ENCODE data around the gene PRELID3B.
A peak's percentile ranks its signal among the peaks of the same experiment; 100 is the strongest.

Gene PRELID3B

GRCh38 chr20:59042151-59042795 is at the start of gene PRELID3B:
PRELID3B (minus strand) TSS chr20:59042786; CDS start chr20:59042730, 56 bp downstream.
- peaks cover 56% of the 10 kb centered on the region for H3K4me1 Mint-ChIP-seq (ENCODE audit: low read depth)
- H3K9me3 Mint-ChIP-seq (ENCODE audit: low read depth) = no peaks in the 10 kb centered on the region
- no peaks in the 10 kb centered on the region for H3K27me3 Mint-ChIP-seq
- H3K27ac Mint-ChIP-seq = peak within 1 kb of the TSS; percentile 94
- peak within 1 kb of the TSS; percentile 88 for H3K4me3 Mint-ChIP-seq
- H3K36me3 Mint-ChIP-seq = peaks cover 11% of the 10 kb centered on the region

GRCh38 chr20:59087829-59088433 is 45.3 kb upstream of the PRELID3B start:
- Mint-ChIP-seq H3K27ac (no peak overlapping the region), H3K36me3 (no peaks in the 10 kb centered on the region), H3K9me3 (ENCODE audit: low read depth) (no peaks in the 10 kb centered on the region), H3K4me3 (no peak overlapping the region), H3K27me3 (no peaks in the 10 kb centered on the region), H3K4me1 (ENCODE audit: low read depth) (no peaks in the 10 kb centered on the region)

GRCh38 chr20:59086923-59087322 is 44.3 kb upstream of the PRELID3B start:
- no peaks in the 10 kb centered on the region for H3K9me3 Mint-ChIP-seq (ENCODE audit: low read depth)
- no peak overlapping the region for H3K4me3 Mint-ChIP-seq
- no peak overlapping the region for H3K27ac Mint-ChIP-seq
- H3K36me3 Mint-ChIP-seq = no peaks in the 10 kb centered on the region
- H3K27me3 Mint-ChIP-seq = no peaks in the 10 kb centered on the region
- no peaks in the 10 kb centered on the region for H3K4me1 Mint-ChIP-seq (ENCODE audit: low read depth)

GRCh38 chr20:59084041-59084850 is 41.7 kb upstream of the PRELID3B start:
- no peak overlapping the region for H3K4me3 Mint-ChIP-seq
- no peaks in the 10 kb centered on the region for H3K9me3 Mint-ChIP-seq (ENCODE audit: low read depth)
- H3K27me3 Mint-ChIP-seq = peaks cover 6% of the 10 kb centered on the region
- no peaks in the 10 kb centered on the region for H3K36me3 Mint-ChIP-seq
- H3K27ac Mint-ChIP-seq = no peak overlapping the region
- H3K4me1 Mint-ChIP-seq (ENCODE audit: low read depth) = no peaks in the 10 kb centered on the region

GRCh38 chr20:59082981-59083380 is 40.4 kb upstream of the PRELID3B start:
- peaks cover 6% of the 10 kb centered on the region for H3K27me3 Mint-ChIP-seq
- no peak overlapping the region for H3K4me3 Mint-ChIP-seq
- peaks cover 2% of the 10 kb centered on the region for H3K4me1 Mint-ChIP-seq (ENCODE audit: low read depth)
- no peaks in the 10 kb centered on the region for H3K36me3 Mint-ChIP-seq
- H3K9me3 Mint-ChIP-seq (ENCODE audit: low read depth) = no peaks in the 10 kb centered on the region
- H3K27ac Mint-ChIP-seq = no peak overlapping the region

GRCh38 chr20:59082077-59082740 is 39.6 kb upstream of the PRELID3B start:
- H3K27me3 Mint-ChIP-seq = peaks cover 8% of the 10 kb centered on the region
- no peak overlapping the region for H3K27ac Mint-ChIP-seq
- H3K36me3 Mint-ChIP-seq = no peaks in the 10 kb centered on the region
- peaks cover 4% of the 10 kb centered on the region for H3K4me1 Mint-ChIP-seq (ENCODE audit: low read depth)
- no peaks in the 10 kb centered on the region for H3K9me3 Mint-ChIP-seq (ENCODE audit: low read depth)
- H3K4me3 Mint-ChIP-seq = no peak overlapping the region

GRCh38 chr20:59081036-59081435 is 38.5 kb upstream of the PRELID3B start:
- Mint-ChIP-seq H3K4me3 (no peak overlapping the region), H3K27me3 (peaks cover 10% of the 10 kb centered on the region), H3K9me3 (ENCODE audit: low read depth) (no peaks in the 10 kb centered on the region), H3K27ac (no peak overlapping the region), H3K36me3 (no peaks in the 10 kb centered on the region), H3K4me1 (ENCODE audit: low read depth) (peaks cover 6% of the 10 kb centered on the region)

- no peaks in the 10 kb centered on the region for H3K9me3 Mint-ChIP-seq (ENCODE audit: low read depth)
- no peak overlapping the region for H3K4me3 Mint-ChIP-seq
- H3K4me1 Mint-ChIP-seq (ENCODE audit: low read depth) = peaks cover 30% of the 10 kb centered on the region
- peaks cover 11% of the 10 kb centered on the region for H3K27me3 Mint-ChIP-seq
- no peaks in the 10 kb centered on the region for H3K36me3 Mint-ChIP-seq
- H3K27ac Mint-ChIP-seq = peak overlapping the region; percentile 41
These were observed 35.6 kb upstream of the PRELID3B start for GRCh38 chr20:59078231-59078630.

GRCh38 chr20:59077705-59078104 is 35.1 kb upstream of the PRELID3B start:
- no peak overlapping the region for H3K4me3 Mint-ChIP-seq
- H3K27ac Mint-ChIP-seq = no peak overlapping the region
- no peaks in the 10 kb centered on the region for H3K36me3 Mint-ChIP-seq
- H3K9me3 Mint-ChIP-seq (ENCODE audit: low read depth) = no peaks in the 10 kb centered on the region
- H3K4me1 Mint-ChIP-seq (ENCODE audit: low read depth) = peaks cover 30% of the 10 kb centered on the region
- peaks cover 12% of the 10 kb centered on the region for H3K27me3 Mint-ChIP-seq

GRCh38 chr20:59075934-59076508 is 33.4 kb upstream of the PRELID3B start:
- Mint-ChIP-seq H3K36me3 (no peaks in the 10 kb centered on the region), H3K4me3 (peak overlapping the region; percentile 20), H3K27me3 (peaks cover 7% of the 10 kb centered on the region), H3K4me1 (ENCODE audit: low read depth) (peaks cover 30% of the 10 kb centered on the region), H3K27ac (no peak overlapping the region), H3K9me3 (ENCODE audit: low read depth) (no peaks in the 10 kb centered on the region)

GRCh38 chr20:59074456-59074855 is 31.9 kb upstream of the PRELID3B start:
- no peak overlapping the region for H3K4me3 Mint-ChIP-seq
- H3K4me1 Mint-ChIP-seq (ENCODE audit: low read depth) = peaks cover 30% of the 10 kb centered on the region
- no peaks in the 10 kb centered on the region for H3K9me3 Mint-ChIP-seq (ENCODE audit: low read depth)
- no peaks in the 10 kb centered on the region for H3K36me3 Mint-ChIP-seq
- H3K27ac Mint-ChIP-seq = peak overlapping the region; percentile 17
- peaks cover 6% of the 10 kb centered on the region for H3K27me3 Mint-ChIP-seq

GRCh38 chr20:59073582-59073981 is 31.0 kb upstream of the PRELID3B start:
- peaks cover 6% of the 10 kb centered on the region for H3K27me3 Mint-ChIP-seq
- no peaks in the 10 kb centered on the region for H3K9me3 Mint-ChIP-seq (ENCODE audit: low read depth)
- H3K27ac Mint-ChIP-seq = no peak overlapping the region
- no peak overlapping the region for H3K4me3 Mint-ChIP-seq
- H3K4me1 Mint-ChIP-seq (ENCODE audit: low read depth) = peaks cover 29% of the 10 kb centered on the region
- H3K36me3 Mint-ChIP-seq = no peaks in the 10 kb centered on the region

- Mint-ChIP-seq H3K27ac (peak overlapping the region; percentile 25), H3K4me3 (no peak overlapping the region), H3K36me3 (no peaks in the 10 kb centered on the region), H3K4me1 (ENCODE audit: low read depth) (peaks cover 25% of the 10 kb centered on the region), H3K27me3 (peaks cover 4% of the 10 kb centered on the region), H3K9me3 (ENCODE audit: low read depth) (no peaks in the 10 kb centered on the region)
These were observed 28.6 kb upstream of the PRELID3B start for GRCh38 chr20:59071216-59071615.

GRCh38 chr20:59069026-59069425 is 26.4 kb upstream of the PRELID3B start:
- Mint-ChIP-seq H3K9me3 (ENCODE audit: low read depth) (no peaks in the 10 kb centered on the region), H3K4me1 (ENCODE audit: low read depth) (peaks cover 4% of the 10 kb centered on the region), H3K36me3 (no peaks in the 10 kb centered on the region), H3K27me3 (peaks cover 1% of the 10 kb centered on the region), H3K27ac (no peak overlapping the region), H3K4me3 (no peak overlapping the region)
